Hematopoietic multipotent progenitor cell treated with erythropoietin and hydrocortisone succinate and interleukin-3 and kit ligand, for 8 days (in vitro differentiated cells): ENCODE data around the gene ATP5F1A.

Experiments used
- DNase-seq: peaks from one replicate; pipeline ENCODE4 v3.0.0-alpha.2; 2015

Gene ATP5F1A

DNA sequence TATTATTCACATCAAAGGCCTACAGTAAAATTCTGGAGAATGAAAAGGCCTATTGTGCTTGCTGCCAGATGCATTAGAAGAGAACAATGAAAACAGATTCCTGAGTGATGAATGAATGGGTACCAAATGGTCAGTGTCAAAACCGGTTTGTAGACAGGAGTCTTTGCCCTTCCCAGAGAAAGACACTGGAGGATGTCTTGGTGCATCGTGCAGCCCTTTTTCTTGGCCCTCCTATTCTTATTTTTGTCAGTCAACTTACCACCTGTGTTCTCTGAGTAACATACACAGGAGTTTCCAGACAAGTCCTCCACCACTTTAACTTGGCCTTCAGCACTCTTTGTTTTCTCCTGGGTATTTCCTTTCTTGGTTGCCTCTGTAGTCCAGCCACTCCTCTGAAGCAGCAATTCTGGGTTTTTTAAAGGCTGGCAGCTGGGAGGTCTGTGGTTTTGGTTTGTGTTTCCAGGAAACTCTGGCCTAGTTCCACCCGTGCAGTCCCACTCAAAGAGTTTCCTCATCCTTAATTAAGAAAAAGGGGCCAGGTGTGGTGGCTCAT, 55.4 kb downstream of the ATP5F1A start:
- DNase-seq = peak; percentile 73

GRCh38 chr18:46040747-46041104, 57.4 kb downstream of the ATP5F1A start:
- DNase-seq = no peak

- DNase-seq = peak; percentile 70
These were observed 57.9 kb downstream of the ATP5F1A start for GRCh38 chr18:46040033-46040746.

DNA sequence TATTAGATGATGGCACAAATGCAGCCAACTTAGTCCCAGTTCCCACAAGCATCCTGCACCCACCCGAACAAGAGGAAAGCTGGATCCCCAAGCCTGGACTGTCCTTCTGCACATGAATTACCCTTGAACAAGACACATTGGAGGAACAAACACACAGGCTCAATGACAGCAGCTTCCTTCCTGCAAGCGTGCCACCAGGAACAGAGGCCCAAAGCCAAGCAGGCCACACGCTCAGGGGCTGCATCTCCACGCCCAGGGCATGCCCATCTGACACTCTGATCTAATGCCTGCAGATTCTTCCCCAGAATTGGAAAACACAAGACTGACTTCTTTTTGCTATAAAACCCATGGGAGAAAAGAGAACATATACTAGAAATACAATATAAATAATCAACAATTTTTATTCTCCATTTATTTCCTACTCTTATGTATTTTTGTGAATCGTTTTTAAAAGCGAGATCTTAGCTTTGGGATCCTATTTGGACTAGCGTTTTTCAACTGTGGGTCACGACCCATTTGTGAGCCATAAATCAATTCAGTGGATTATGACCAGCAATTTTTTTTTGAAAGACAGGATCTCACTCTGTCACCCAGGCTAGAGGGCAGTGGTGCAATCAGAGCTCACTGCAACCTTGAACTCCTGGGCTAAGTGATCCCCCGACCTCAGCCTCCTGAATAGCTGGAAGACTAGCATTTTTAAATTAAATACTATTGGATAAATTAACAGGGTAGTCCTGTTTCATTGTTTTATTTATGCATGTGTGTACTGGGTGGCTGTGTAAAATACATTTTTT, 60.4 kb downstream of the ATP5F1A start:
- DNase-seq = no peak

DNA sequence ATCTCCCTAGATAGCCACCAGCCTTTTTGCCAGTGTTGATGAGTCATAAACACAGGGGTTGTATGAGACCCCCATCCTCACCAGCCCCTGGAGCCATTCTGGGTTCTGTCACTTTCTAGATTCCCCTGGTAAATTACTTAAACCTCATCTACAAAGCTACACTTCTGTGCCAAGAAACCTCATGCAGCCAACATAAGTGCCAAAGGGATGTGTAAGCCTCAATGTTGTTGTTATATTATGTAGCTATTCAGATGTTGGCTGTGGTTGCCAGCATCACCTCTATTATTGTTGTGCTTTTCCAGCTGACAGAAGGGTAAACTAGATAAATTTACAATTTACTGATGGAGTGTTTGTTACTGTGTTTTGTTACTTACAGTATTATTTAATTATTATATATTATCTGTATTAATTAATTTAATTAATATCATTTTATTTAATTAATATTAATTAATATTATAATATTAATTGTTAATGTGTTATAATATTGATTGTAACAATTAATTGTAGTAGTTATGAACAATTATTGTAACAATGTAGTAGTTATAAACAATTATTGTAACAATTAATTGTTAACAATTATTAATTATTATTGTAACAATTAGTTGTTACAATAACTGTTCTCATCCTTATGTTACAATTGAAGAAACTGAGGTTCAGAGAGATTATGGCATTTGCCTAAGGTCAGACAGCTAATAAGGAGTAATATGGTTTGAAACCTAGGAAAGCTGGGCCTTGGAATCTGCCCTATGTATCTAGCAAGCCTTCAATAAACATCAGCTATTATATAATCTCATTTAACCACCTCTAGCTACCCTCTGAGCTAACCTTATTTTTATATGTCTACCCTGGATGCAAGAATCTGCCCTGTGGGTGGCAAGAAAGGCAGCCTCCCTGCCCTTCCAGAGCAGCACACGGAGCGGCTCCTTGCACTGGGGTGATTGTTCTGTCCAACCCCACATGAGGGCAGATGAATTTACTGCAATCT, 62.1 kb downstream of the ATP5F1A start:
- no peak for DNase-seq

DNA sequence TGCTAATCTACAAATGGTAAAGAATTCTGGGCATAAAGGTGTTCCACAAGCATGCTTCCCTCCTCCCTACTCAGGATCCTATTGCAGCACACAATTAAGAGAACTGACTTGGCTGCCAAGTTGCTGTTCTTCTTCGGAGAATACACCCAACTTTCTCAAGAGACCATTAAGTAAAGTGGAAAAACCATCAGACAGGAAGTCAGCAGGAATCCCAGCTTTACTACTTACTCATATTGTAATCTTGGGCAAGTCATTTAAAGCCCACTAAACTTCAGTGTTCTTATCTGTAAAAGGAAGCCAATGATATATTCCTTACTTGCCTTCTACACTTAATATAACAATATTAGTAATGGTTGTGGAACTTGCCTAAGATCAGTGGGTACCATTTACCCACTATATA, 63.9 kb downstream of the ATP5F1A start:
- no peak for DNase-seq

DNA sequence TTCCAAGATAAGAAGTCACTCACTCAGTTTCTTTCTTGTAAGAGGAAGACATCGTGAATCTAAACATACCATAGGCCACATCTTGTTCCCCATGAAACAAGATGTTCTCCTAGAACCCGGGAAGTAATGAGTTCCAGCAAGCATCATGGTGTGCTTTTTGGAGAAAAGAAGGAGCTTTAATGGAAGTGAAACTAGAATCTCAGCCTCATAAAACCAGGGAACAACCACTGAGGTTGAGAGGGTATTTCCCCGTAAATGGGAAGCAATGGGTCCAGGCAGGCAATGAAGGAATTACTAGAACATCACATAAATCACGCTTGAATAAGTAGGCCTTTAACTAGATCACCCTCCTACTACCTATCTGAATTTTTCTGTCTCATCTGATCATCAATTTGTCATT, 66.4 kb downstream of the ATP5F1A start:
- DNase-seq = no peak
